Measurements from ENCODE around the gene NTSR2.

GRCh38 chr2:11633923-11634478 lies 36.0 kb downstream of the NTSR2 start:
- TF ChIP-seq CTCF (IDR thresholded peaks at IDR 0.05) (no peak), POLR2A (IDR thresholded peaks at IDR 0.05) (no peak)

All from right lobe of liver (tissue), 4 donors.